BLaER1 (cell line): Measurements from ENCODE around the gene TMEM271.

Experiments
- H3K27ac ChIP-seq: shearing (Covaris generic); formaldehyde crosslinking; 2 replicates; pipeline ENCODE4 v1.8.1; 2022
- H3K27me3 ChIP-seq: shearing (Covaris generic); formaldehyde crosslinking; 2 replicates; pipeline ENCODE4 v1.8.1; 2022
- H3K36me3 ChIP-seq: shearing (Covaris generic); formaldehyde crosslinking; 2 replicates; pipeline ENCODE4 v1.8.1; 2022
- H3K4me1 ChIP-seq: shearing (Covaris generic); formaldehyde crosslinking; 2 replicates; pipeline ENCODE4 v1.8.1; 2022
- H3K4me2 ChIP-seq: shearing (Covaris generic); formaldehyde crosslinking; 2 replicates; pipeline ENCODE4 v1.8.1; 2022
- H3K4me3 ChIP-seq: shearing (Covaris generic); formaldehyde crosslinking; 2 replicates; pipeline ENCODE4 v1.8.1; 2022
- H3K9ac ChIP-seq: shearing (Covaris generic); formaldehyde crosslinking; 2 replicates; pipeline ENCODE4 v1.8.1; 2022
- H3K9me3 ChIP-seq: shearing (Covaris generic); formaldehyde crosslinking; 2 replicates; pipeline ENCODE4 v1.8.1; 2022
- H4K20me1 ChIP-seq: shearing (Covaris generic); formaldehyde crosslinking; 2 replicates; pipeline ENCODE4 v1.8.1; 2022
- Cebpa-rat ChIP-seq: shearing (Covaris generic); IDR thresholded peaks from 2 replicates; pipeline ENCODE4 v1.8.1; 2022

The TMEM271 gene

GRCh38 chr4:609400-610050 lies 33.4 kb upstream of the TMEM271 start:
- no peaks in the 10 kb centered on the region for H4K20me1 ChIP-seq
- TF ChIP-seq Cebpa-rat = no peak
- H3K4me1 ChIP-seq = peaks cover 33% of the 10 kb centered on the region
- H3K9me3 ChIP-seq = peaks cover 49% of the 10 kb centered on the region
- no peak overlapping the region for H3K9ac ChIP-seq
- H3K36me3 ChIP-seq = no peaks in the 10 kb centered on the region
- no peak overlapping the region for H3K4me2 ChIP-seq
- H3K27me3 ChIP-seq = no peaks in the 10 kb centered on the region
- no peak overlapping the region for H3K27ac ChIP-seq
- no peak overlapping the region for H3K4me3 ChIP-seq

- Histone ChIP-seq H4K20me1 (no peaks in the 10 kb centered on the region), H3K27me3 (no peaks in the 10 kb centered on the region), H3K9ac (no peak overlapping the region), H3K4me2 (no peak overlapping the region), H3K4me1 (peaks cover 45% of the 10 kb centered on the region), H3K27ac (no peak overlapping the region), H3K36me3 (no peaks in the 10 kb centered on the region), H3K4me3 (no peak overlapping the region), H3K9me3 (peaks cover 52% of the 10 kb centered on the region)
- no peak for TF ChIP-seq Cebpa-rat
These were observed 32.1 kb upstream of the TMEM271 start for GRCh38 chr4:608236-608635.

GRCh38 chr4:605702-606425 lies 29.8 kb upstream of the TMEM271 start:
- Histone ChIP-seq H3K9ac (no peak overlapping the region), H3K27ac (0 out of 2 replicates have a peak overlapping the region, but pooled peaks have one; percentile 4), H3K4me1 (peaks cover 32% of the 10 kb centered on the region), H3K36me3 (no peaks in the 10 kb centered on the region), H3K4me3 (no peak overlapping the region), H3K9me3 (peaks cover 74% of the 10 kb centered on the region), H3K4me2 (no peak overlapping the region), H4K20me1 (no peaks in the 10 kb centered on the region), H3K27me3 (no peaks in the 10 kb centered on the region)
- no peak for TF ChIP-seq Cebpa-rat

GRCh38 chr4:604131-604530 lies 28.0 kb upstream of the TMEM271 start:
- Histone ChIP-seq H3K4me1 (peaks cover 32% of the 10 kb centered on the region), H3K9me3 (peaks cover 78% of the 10 kb centered on the region), H3K4me3 (no peak overlapping the region), H3K27me3 (no peaks in the 10 kb centered on the region), H3K27ac (peak overlapping the region; percentile 53), H3K4me2 (peak overlapping the region; percentile 73), H3K9ac (no peak overlapping the region), H4K20me1 (no peaks in the 10 kb centered on the region), H3K36me3 (no peaks in the 10 kb centered on the region)
- TF ChIP-seq Cebpa-rat = no peak

GRCh38 chr4:602559-602942 lies 26.5 kb upstream of the TMEM271 start:
- Histone ChIP-seq H3K36me3 (no peaks in the 10 kb centered on the region), H3K4me1 (peaks cover 32% of the 10 kb centered on the region), H4K20me1 (no peaks in the 10 kb centered on the region), H3K27ac (peak overlapping the region; percentile 5; the same call in 1 of the 2 replicates), H3K4me3 (no peak overlapping the region), H3K4me2 (peak overlapping the region; percentile 73), H3K9ac (no peak overlapping the region), H3K9me3 (peaks cover 86% of the 10 kb centered on the region), H3K27me3 (no peaks in the 10 kb centered on the region)
- TF ChIP-seq Cebpa-rat = no peak

GRCh38 chr4:601612-602558 lies 25.8 kb upstream of the TMEM271 start:
- Histone ChIP-seq H3K27ac (0 out of 2 replicates have a peak overlapping the region, but pooled peaks have one; percentile 5), H3K4me1 (peaks cover 32% of the 10 kb centered on the region), H3K4me3 (no peak overlapping the region), H3K36me3 (no peaks in the 10 kb centered on the region), H4K20me1 (no peaks in the 10 kb centered on the region), H3K9ac (no peak overlapping the region), H3K9me3 (peaks cover 79% of the 10 kb centered on the region), H3K4me2 (no peak overlapping the region), H3K27me3 (no peaks in the 10 kb centered on the region)
- no peak for TF ChIP-seq Cebpa-rat

- H3K27ac ChIP-seq = no peak overlapping the region
- H3K9me3 ChIP-seq = peaks cover 75% of the 10 kb centered on the region
- no peak for TF ChIP-seq Cebpa-rat
- H4K20me1 ChIP-seq = no peaks in the 10 kb centered on the region
- no peak overlapping the region for H3K9ac ChIP-seq
- H3K36me3 ChIP-seq = no peaks in the 10 kb centered on the region
- peaks cover 32% of the 10 kb centered on the region for H3K4me1 ChIP-seq
- H3K4me2 ChIP-seq = no peak overlapping the region
- H3K27me3 ChIP-seq = no peaks in the 10 kb centered on the region
- H3K4me3 ChIP-seq = no peak overlapping the region
These were observed 24.9 kb upstream of the TMEM271 start for GRCh38 chr4:600850-601515.

- Histone ChIP-seq H3K27ac (no peak overlapping the region), H3K36me3 (no peaks in the 10 kb centered on the region), H3K27me3 (no peaks in the 10 kb centered on the region), H3K9me3 (peaks cover 75% of the 10 kb centered on the region), H3K9ac (no peak overlapping the region), H3K4me1 (peaks cover 27% of the 10 kb centered on the region), H3K4me2 (no peak overlapping the region), H3K4me3 (no peak overlapping the region), H4K20me1 (no peaks in the 10 kb centered on the region)
- TF ChIP-seq Cebpa-rat = no peak
These were observed 24.1 kb upstream of the TMEM271 start for GRCh38 chr4:600166-600565.

- H3K4me1 ChIP-seq = peaks cover 15% of the 10 kb centered on the region
- no peaks in the 10 kb centered on the region for H3K27me3 ChIP-seq
- no peak overlapping the region for H3K4me2 ChIP-seq
- H3K27ac ChIP-seq = no peak overlapping the region
- H3K4me3 ChIP-seq = no peak overlapping the region
- peaks cover 81% of the 10 kb centered on the region for H3K9me3 ChIP-seq
- H3K36me3 ChIP-seq = no peaks in the 10 kb centered on the region
- no peaks in the 10 kb centered on the region for H4K20me1 ChIP-seq
- H3K9ac ChIP-seq = no peak overlapping the region
- TF ChIP-seq Cebpa-rat = no peak
These were observed 22.8 kb upstream of the TMEM271 start for GRCh38 chr4:598925-599324.
